WTC11 (cell line): ENCODE results near the gene NRIP3.

Experiments used
- ATF6 ChIP-seq: sonication (generic); formaldehyde crosslinking; IDR thresholded peaks from 2 replicates; pipeline ENCODE4 v1.8.1; 2023; ENCODE audit warnings: mild to moderate bottlenecking, missing genetic modification reagents
- CTCF ChIP-seq: fragments of 200-600 bp; IDR thresholded peaks from 2 replicates; pipeline ENCODE4 v1.8.0; 2022; ENCODE audit warnings: antibody characterized with exemption
- E2F1 ChIP-seq: sonication (generic); formaldehyde crosslinking; IDR thresholded peaks from 2 replicates; pipeline ENCODE4 v1.8.0; 2022; ENCODE audit warnings: mild to moderate bottlenecking, missing genetic modification reagents
- IRF1 ChIP-seq: sonication (generic); formaldehyde crosslinking; IDR thresholded peaks from 2 replicates; pipeline ENCODE4 v1.8.0; 2023; ENCODE audit warnings: missing genetic modification reagents
- JUN ChIP-seq: sonication (generic); formaldehyde crosslinking; IDR thresholded peaks from 2 replicates; pipeline ENCODE4 v1.8.0; 2023; ENCODE audit warnings: mild to moderate bottlenecking, missing genetic modification reagents
- MAX ChIP-seq: sonication (generic); formaldehyde crosslinking; IDR thresholded peaks from 2 replicates; pipeline ENCODE4 v1.8.0; 2022; ENCODE audit warnings: mild to moderate bottlenecking, missing genetic modification reagents
- MLX ChIP-seq: sonication (generic); formaldehyde crosslinking; IDR thresholded peaks from 2 replicates; pipeline ENCODE4 v1.8.1; 2023; ENCODE audit warnings: mild to moderate bottlenecking, missing genetic modification reagents, moderate library complexity
- SP1 ChIP-seq: sonication (generic); formaldehyde crosslinking; conservative IDR thresholded peaks from 2 replicates; pipeline ENCODE4 v1.8.1; 2022; ENCODE audit warnings: missing genetic modification reagents
- TCF7 ChIP-seq: sonication (generic); formaldehyde crosslinking; IDR thresholded peaks from 2 replicates; pipeline ENCODE4 v1.8.0; 2022; ENCODE audit warnings: mild to moderate bottlenecking, low read depth, missing genetic modification reagents, moderate library complexity
- ZBTB21 ChIP-seq: sonication (generic); formaldehyde crosslinking; IDR thresholded peaks from 2 replicates; pipeline ENCODE4 v1.8.1; 2023; ENCODE audit warnings: mild to moderate bottlenecking, missing genetic modification reagents, borderline replicate concordance
- ZNF512 ChIP-seq: sonication (generic); formaldehyde crosslinking; IDR thresholded peaks from 2 replicates; pipeline ENCODE4 v1.8.1; 2022; ENCODE audit warnings: missing genetic modification reagents, borderline replicate concordance

GRCh38 chr11:9001736-9002135 lies 2.1 kb downstream of the NRIP3 start:
- TF ChIP-seq ATF6 (CRISPR knock-in tag) = no peak
- no peak for TF ChIP-seq SP1
- TF ChIP-seq CTCF = no peak
- TF ChIP-seq MAX (CRISPR knock-in tag) = no peak
- TF ChIP-seq TCF7 (CRISPR knock-in tag) = no peak
- no peak for TF ChIP-seq E2F1 (CRISPR knock-in tag)
- no peak for TF ChIP-seq IRF1 (CRISPR knock-in tag)
- no peak for TF ChIP-seq ZBTB21 (CRISPR knock-in tag)
- TF ChIP-seq MLX = no peak
- no peak for TF ChIP-seq ZNF512 (CRISPR knock-in tag)
- TF ChIP-seq JUN (CRISPR knock-in tag) = no peak
